HS-5 (cell line): ENCODE measurements around the gene GANAB.
"Not testable (repeated sequence)": the region's sequence is repeated elsewhere in the genome, so short reads cannot be mapped to it uniquely, and the experiment has no call there.

Source experiments
- DNase-seq: peaks from one replicate; pipeline ENCODE4 v3.0.0-alpha.2; 2012; ENCODE audit warnings: low read depth

Gene GANAB

DNA sequence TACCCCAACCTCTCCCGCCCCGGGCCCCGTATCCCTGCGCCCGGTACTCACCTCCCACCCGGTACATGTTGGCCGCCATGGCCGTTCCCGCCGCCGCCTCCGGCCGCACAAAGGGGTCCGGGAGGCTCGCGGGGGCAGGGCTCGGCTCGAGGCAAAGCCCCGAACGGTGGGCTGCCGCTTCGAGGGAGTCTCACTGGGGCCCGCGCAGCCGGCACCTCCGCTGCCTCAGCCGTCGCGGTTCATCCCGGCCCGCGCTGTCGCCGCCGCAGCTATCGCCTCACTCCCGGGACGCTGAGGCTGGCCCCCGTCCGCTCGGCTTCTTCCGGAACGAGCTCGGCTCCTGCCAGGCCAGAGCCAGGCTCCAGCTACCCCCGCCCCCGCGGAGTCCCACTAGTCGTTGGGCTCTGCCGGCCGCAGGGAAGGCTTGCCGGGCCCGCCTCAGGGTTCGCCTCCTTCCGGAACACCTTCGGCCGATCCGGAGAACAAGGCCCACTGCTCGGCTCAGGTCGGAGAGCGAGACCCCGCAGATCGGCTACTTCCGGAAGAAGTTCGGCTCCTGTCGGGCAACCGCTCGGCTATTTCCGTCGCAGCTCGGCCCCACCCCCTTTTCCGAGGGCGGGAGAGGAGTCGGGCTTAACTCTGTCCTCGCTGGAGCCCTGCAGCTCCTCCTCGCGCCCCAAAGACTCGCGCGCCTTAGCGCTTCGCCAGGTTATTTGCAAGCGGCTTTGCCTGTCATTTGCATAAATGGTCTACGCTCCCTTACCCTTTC lies 44.9 kb downstream of the GANAB start, which contains the start of gene MTA2:
Gene MTA2, minus strand, starts transcription at position 494 of the 769 bp plus-strand sequence. Its CDS starts 415 bp downstream, at position 79.
- DNase-seq = peak; percentile 92

DNA sequence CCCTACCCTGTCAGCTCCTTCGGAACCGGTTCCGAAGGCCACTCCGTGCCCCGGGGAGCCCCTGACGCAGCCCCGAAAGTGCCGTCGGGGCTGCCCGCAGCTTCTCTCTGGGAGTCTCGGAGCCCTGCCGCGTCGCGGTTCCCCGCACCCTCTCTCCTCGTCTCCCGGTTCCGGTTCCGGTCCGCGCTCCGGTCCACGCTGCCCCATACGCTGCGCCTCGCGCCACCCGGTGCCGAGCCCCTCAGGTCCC lies 45.4 kb downstream of the GANAB start:
- no peak for DNase-seq

- no peak for DNase-seq
These were observed 45.9 kb downstream of the GANAB start for GRCh38 chr11:62600367-62601121.

- DNase-seq = no peak
These were observed 46.5 kb downstream of the GANAB start for GRCh38 chr11:62599901-62600300.

DNA sequence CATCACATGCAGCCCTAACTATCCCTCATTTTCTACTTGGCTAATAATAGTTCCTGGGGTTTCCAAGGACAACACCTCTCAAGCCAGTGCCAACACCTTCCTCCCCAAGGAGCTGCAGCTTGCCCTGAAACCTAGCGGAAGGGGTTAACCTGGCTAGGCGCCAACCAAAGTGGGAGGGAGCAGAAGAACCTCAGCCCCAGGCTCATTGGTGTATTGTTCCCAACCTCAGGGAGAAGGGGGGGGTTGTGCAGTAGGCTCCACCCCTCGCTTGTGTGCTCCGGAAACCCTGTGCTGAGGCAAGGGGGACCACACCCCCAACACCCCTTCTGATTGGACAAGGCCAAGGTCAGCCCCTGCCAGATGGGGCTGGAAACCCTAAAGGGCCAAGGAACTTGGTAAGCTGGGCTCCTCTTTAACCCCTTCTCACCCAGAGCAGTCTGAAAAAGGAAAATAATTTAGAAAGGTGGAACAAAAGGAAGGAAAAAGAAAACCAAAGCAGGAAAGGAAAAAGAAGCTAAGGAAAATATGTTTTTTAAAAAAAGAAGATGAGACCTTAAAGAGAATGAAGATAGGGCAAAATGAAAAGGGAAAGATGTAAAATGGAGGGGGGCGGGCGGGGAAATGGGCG lies 47.2 kb downstream of the GANAB start:
- DNase-seq = peak; percentile 81

DNA sequence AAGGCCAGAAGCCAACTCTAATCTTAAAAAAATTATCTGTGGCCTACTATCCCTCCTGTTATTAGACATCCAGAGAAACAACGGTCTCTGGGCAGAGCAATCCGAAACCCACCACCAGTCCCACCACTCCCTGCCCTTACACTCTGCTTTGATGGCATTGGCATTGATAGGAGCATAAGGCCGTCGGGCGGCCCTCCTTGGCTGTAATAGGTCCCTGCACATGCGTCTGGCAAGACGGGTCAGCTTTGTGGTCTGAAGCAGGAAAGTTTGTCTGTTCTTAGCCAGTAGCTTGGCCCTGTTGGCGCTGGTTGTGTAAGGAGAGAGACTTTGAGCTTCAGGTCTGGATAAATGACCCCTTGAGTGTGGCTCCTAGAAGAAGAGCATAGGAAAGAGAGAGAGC lies 51.3 kb downstream of the GANAB start:
- DNase-seq = no peak

DNA sequence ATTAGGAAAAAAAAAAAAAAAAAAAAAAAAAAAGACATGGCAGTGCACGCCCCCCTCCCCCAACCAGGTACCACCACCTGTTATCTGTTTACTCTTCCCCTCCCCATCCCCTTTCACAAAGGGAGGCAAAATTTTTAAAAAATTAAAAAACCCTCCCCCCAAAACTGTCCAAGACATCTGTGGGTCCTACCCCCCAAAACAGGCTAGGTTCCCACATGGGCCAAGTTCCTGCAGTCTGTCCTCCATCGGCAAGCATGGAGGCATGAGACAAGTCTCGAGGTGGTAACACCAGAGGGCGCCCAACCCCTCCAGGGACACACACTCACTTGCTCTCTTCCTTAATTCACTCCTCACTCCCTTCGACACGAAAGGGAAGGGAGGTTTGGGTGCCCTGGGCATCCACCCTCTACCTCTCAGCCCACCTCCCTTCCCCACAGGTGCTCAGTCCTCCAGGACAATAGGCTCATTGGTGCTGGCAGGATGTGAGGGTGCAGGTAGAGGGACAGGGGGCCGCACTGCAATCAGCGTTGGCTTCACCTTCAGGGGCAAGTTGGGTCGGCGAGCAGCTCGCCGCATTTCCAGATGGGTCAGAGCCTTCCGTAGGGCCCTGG lies 52.9 kb downstream of the GANAB start:
- DNase-seq = no peak

DNA sequence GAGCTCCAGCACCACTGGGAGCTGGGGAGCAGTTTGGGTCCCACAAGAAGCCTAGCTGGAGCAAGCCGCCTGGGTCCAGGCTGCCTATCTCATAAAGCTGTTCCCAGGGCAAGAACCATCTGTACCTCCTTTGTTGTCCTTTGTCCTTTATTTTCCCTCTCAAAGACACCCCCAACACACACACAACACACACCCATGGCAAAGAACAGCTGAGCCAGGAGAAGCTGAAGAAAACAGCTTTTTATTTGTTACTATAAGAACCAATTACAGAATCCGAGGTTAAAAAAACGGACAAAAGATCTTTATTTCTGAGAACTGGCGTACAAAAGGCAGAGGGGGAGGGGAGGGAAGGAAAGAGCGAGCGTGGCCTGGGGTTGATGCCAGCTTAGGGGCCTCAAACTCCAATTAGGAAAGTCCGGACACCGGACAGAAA lies 53.4 kb downstream of the GANAB start:
- DNase-seq = no peak

DNA sequence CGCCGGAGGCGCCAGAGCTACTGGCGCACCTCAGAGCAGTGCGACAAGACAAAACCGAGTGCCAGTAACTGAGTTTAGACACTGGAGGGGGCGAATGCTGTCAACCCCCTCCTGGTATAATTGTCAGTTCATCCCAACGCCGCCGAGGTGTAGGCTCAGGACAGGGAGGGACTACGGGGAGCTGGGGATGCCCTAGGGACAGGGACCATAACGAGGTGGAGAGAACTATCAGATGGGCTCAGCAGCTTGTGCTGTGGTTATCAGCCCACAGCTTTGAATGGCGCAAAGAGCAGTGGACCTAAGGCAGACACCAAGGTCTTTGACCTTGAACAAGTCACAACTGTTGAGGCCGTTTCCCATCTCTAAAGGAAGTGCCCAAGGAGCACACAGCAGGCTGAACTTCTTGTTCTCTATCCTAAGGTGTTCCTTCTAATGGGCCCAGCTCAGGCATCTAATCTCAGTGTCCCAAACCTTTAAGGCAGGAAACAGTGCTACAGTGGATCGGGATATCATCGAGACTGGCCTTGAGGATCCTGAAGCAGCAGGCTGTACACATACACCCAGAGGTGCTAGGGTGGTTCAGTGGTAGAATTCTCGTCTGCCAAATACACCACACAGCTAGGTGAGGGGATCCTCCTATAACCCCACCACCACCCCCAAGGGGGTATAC lies 54.1 kb downstream of the GANAB start:
- no peak for DNase-seq

GRCh38 chr11:62591448-62592145 lies 54.8 kb downstream of the GANAB start, which contains the start of gene TUT1:
Gene TUT1 (minus strand): TSS chr11:62591523. CDS start chr11:62591485, 38 bp downstream.
- DNase-seq = peak; percentile 96

DNA sequence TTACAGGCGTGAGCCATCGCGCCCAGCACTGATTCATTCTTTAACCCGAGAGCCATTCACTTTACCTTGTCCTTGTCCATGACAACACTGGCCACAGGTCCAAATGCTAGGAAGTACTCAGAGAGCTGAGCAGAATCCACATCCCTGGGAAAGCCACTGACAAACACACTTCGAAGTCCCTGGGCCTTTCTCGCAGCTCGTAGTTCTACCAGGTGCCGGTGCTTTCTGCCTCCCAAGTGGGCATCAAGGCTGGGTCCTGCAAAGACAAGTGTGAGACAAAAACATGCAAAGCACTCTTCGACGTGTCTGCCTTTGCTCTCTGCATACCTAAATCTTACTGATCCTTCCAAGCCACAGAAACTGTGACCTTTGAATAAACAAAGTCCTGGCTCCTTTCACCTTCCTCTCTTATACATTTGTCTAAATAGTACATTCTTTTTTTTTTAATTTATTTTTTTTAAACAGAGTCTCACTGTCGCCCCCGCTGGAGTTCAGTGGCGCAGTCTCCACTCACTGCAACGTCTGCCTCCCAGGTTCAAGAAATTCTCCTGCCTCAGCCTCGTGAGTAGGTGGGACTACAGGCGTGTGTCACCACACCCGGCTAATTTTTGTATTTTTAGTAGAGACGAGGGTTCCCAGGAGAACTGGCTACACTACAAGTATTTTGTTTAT lies 57.3 kb downstream of the GANAB start:
- DNase-seq = no peak

GRCh38 chr11:62585356-62585755 lies 61.1 kb downstream of the GANAB start:
- not testable (repeated sequence) for DNase-seq

- not testable (repeated sequence) for DNase-seq
These were observed 64.7 kb downstream of the GANAB start for GRCh38 chr11:62581735-62582134.

- DNase-seq = no peak
These were observed 65.3 kb downstream of the GANAB start for GRCh38 chr11:62580959-62581715.

GRCh38 chr11:62579252-62579651 lies 67.2 kb downstream of the GANAB start:
- DNase-seq = no peak

GRCh38 chr11:62578541-62578940 lies 67.9 kb downstream of the GANAB start:
- DNase-seq = no peak

DNA sequence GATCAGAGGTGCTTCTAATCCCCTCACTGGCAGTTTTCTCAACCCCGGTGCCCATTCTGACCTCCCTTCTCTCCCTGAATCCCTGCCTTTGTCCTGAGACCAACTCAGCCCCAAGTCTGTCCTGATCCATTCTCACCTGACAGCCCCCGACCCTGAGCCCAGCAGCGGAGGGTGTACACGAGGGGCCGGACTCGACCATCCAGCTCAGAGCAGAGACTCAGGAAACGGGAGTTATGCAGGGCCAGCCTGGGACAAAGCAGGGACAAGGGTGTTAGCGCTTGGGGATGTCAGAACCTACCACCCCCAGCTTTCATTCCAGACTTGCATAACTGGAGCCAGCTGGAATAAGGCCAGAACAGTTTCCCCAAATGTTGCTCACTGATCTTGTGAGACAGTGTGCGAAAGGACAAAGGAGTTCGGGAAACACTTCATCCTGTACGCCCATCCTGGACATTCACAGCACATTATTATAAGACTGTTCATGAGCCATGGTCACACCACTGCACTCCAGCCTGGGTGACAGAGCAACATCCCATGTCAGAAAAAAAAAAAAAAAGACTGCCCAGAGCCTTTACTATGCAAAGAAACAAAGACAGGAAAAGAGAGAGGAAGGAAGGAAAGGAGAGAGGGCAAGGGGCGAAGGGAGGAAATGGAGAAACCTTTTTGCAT lies 69.2 kb downstream of the GANAB start:
- no peak for DNase-seq

GRCh38 chr11:62575837-62576236 lies 70.6 kb downstream of the GANAB start:
- no peak for DNase-seq

GRCh38 chr11:62575156-62575555 lies 71.3 kb downstream of the GANAB start:
- DNase-seq = no peak
